Panc1 (cell line): Measurements from ENCODE around the gene C19orf33. TPM values are rescaled to one million over a fixed set of nuclear protein-coding genes. Genes with fewer than 3 reads are reported as not detected.

ENCODE experiments used
- ATAC-seq: fragments of 200-7000 bp; cut with Tn5 transposase; 2 replicates; pipeline ENCODE4 v1.9.1; 2020; ENCODE audit warnings: mild to moderate bottlenecking, moderate library complexity
- BruUV-seq: library from RNA; stranded (reverse); fragments of 400-500 nt; replicated peaks from 2 replicates; lab custom pipeline; 2021; lab: Mats Ljungman, UMichigan
- CTCF ChIA-PET: fragments of 300-600 bp; sonication (Branson Sonifier 250); formaldehyde crosslinking; loops from one replicate; lab custom pipeline; 2022; ENCODE audit warnings: antibody characterized with exemption; lab: Charles Lee
- POLR2A ChIA-PET: fragments of 300-600 bp; sonication (Branson Sonifier 250); formaldehyde crosslinking; loops from one replicate; lab custom pipeline; 2022; ENCODE audit warnings: antibody characterized with exemption; lab: Charles Lee
- DNase-seq: peaks from one replicate; pipeline ENCODE4 v3.0.0-alpha.2; 2010; ENCODE audit warnings: low read depth, low spot score
- H3K27ac ChIP-seq: 2 replicates; pipeline ENCODE4 v1.5.1; 2011; ENCODE audit warnings: mild to moderate bottlenecking, low read length, inconsistent platforms
- H3K27me3 ChIP-seq: fragments of 200-500 bp; sonication (Bioruptor generic); 2 replicates; pipeline ENCODE4 v1.6.0; 2014; ENCODE audit warnings: low read length, inconsistent platforms; ENCODE audit not compliant: control insufficient read depth, insufficient read depth
- H3K36me3 ChIP-seq: fragments of 200-500 bp; sonication (Bioruptor generic); 2 replicates; pipeline ENCODE4 v1.5.1; 2014; ENCODE audit warnings: inconsistent platforms, mild to moderate bottlenecking, low read length, moderate library complexity; ENCODE audit not compliant: control insufficient read depth, insufficient read depth
- H3K4me1 ChIP-seq: 2 replicates; pipeline ENCODE4 v1.5.1; 2011; ENCODE audit warnings: inconsistent platforms, mild to moderate bottlenecking, low read length, moderate library complexity; ENCODE audit not compliant: control insufficient read depth, insufficient read depth
- H3K4me3 ChIP-seq, 2 experiments: 2 replicates each; pipeline ENCODE4 v1.5.1; 2011 to 2012; ENCODE audit warnings: low read depth in 2 of 2, low read length in 2 of 2, mild to moderate bottlenecking in 2 of 2, inconsistent platforms in 1 of 2, moderate library complexity in 1 of 2
- H3K9me3 ChIP-seq: fragments of 200-500 bp; sonication (Bioruptor generic); 2 replicates; pipeline ENCODE4 v1.5.1; 2014; ENCODE audit warnings: low read depth, mild to moderate bottlenecking, inconsistent platforms, low read length, moderate library complexity; ENCODE audit not compliant: control insufficient read depth, insufficient read depth
- POLR2AphosphoS5 ChIP-seq: IDR thresholded peaks from 2 replicates; pipeline ENCODE4 v1.6.1; 2012; ENCODE audit warnings: mild to moderate bottlenecking, low read depth, low read length, moderate library complexity
- REST ChIP-seq, 2 experiments: IDR thresholded peaks; 2 replicates each; pipeline ENCODE4 v1.6.1; 2011 to 2012; ENCODE audit warnings: low read depth in 2 of 2, control low read depth in 1 of 2, low read length in 1 of 2, mild to moderate bottlenecking in 1 of 2, moderate library complexity in 1 of 2; ENCODE audit not compliant: insufficient read depth in 1 of 2
- SIN3A ChIP-seq: IDR thresholded peaks from 2 replicates; pipeline ENCODE4 v1.6.1; 2012; ENCODE audit warnings: low read depth, mild to moderate bottlenecking, low read length, moderate library complexity, borderline replicate concordance; ENCODE audit not compliant: insufficient read depth
- TCF7L2 ChIP-seq: IDR thresholded peaks from 2 replicates; pipeline ENCODE4 v1.6.1; 2011; ENCODE audit warnings: mild to moderate bottlenecking, low read depth, low read length, inconsistent platforms
- in situ Hi-C: cut with HindIII; loops from 2 replicates; pipeline ENCODE4 v1.10.0; 2016; ENCODE audit warnings: low sequenced_read_pairs, low pct_unique_long_range_greater_than_20kb
- intact Hi-C: fragments of 100-400 bp; cut with micrococcal nuclease; formaldehyde crosslinking; loops from one replicate; pipeline ENCODE4 v1.10.0; 2022; ENCODE audit not compliant: unreplicated experiment
- total RNA-seq: library from RNA; stranded (reverse); gene quantifications from one replicate; pipeline ENCODE4 v1.2.1, GENCODE V29; 2021; ENCODE audit not compliant: unreplicated experiment
- TF ChIP-seq, protein P1 (sequence below): fragments of 450-650 bp; IDR thresholded peaks from 2 replicates; pipeline ENCODE4 v1.5.1; 2017; ENCODE audit warnings: mild to moderate bottlenecking

Gene C19orf33
- total RNA-seq, 1 experiment from 2014 or later = 201 TPM

GRCh38 chr19:38329651-38330050 is 25.6 kb downstream of the C19orf33 start:
- ATAC-seq = no peak
- ChIA-PET CTCF (interaction anchor here (0.7 kb wide), 2 partner anchors 47 to 126 kb away, joined by 3 to 4 read pairs; no protein-coding TSS in a partner anchor), POLR2A (no interaction called here)
- H3K36me3 ChIP-seq = no peaks in the 10 kb centered on the region
- TF ChIP-seq POLR2AphosphoS5 (no peak), SIN3A (no peak), TCF7L2 (no peak), REST (IDR thresholded peaks at IDR 0.05; ENCODE audit: insufficient read depth in 1 of 2, low read depth in 2 of 2, low read length in 1 of 2) (no peak)
- TF ChIP-seq, protein P1, sequence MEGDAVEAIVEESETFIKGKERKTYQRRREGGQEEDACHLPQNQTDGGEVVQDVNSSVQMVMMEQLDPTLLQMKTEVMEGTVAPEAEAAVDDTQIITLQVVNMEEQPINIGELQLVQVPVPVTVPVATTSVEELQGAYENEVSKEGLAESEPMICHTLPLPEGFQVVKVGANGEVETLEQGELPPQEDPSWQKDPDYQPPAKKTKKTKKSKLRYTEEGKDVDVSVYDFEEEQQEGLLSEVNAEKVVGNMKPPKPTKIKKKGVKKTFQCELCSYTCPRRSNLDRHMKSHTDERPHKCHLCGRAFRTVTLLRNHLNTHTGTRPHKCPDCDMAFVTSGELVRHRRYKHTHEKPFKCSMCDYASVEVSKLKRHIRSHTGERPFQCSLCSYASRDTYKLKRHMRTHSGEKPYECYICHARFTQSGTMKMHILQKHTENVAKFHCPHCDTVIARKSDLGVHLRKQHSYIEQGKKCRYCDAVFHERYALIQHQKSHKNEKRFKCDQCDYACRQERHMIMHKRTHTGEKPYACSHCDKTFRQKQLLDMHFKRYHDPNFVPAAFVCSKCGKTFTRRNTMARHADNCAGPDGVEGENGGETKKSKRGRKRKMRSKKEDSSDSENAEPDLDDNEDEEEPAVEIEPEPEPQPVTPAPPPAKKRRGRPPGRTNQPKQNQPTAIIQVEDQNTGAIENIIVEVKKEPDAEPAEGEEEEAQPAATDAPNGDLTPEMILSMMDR = no peak
- intact Hi-C loops (no loop called here), in situ Hi-C loops (no loop called here)
- no peak overlapping the region for H3K27ac ChIP-seq
- H3K4me1 ChIP-seq = no peaks in the 10 kb centered on the region
- H3K4me3 ChIP-seq = no peak overlapping the region
- no peak for DNase-seq
- no peaks in the 10 kb centered on the region for H3K9me3 ChIP-seq
- no TSS peak for BruUV-seq
- H3K27me3 ChIP-seq = no peaks in the 10 kb centered on the region

DNA sequence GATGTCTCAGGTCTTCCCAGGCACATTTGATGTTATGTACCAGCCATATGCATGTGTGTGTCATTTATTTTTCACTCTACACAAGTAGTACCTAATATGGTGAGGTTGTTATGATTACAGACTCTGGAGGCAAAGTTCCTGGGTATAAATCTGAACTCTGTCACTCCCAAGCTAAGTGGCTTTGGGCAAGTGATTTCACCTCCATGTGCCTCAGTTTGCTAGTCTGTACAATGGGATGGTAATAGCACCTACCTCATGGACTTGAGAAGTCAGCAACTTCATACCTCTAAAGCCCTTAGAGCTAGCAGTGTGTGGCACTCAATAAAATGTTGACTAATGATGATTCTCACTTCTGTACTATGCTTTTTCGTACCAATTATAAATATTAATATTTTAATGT is 27.7 kb downstream of the C19orf33 start:
- POLR2A ChIA-PET = interaction anchor here (0.6 kb wide), 1 partner anchor 19 kb away, joined by 4 read pairs; no protein-coding TSS in a partner anchor
- in situ Hi-C loops = no loop called here

More for the DNA sequence above, 27.7 kb downstream of the C19orf33 start:
- no peak for ATAC-seq
- no TSS peak for BruUV-seq
- H3K36me3 ChIP-seq = no peaks in the 10 kb centered on the region
- DNase-seq = no peak
- no peak overlapping the region for H3K27ac ChIP-seq
- H3K9me3 ChIP-seq = no peaks in the 10 kb centered on the region
- H3K4me3 ChIP-seq = no peak overlapping the region
- no peak for TF ChIP-seq POLR2AphosphoS5
- no peak for TF ChIP-seq TCF7L2
- TF ChIP-seq, protein P1 = no peak
- no peak for TF ChIP-seq SIN3A
- no peak for TF ChIP-seq REST (IDR thresholded peaks at IDR 0.05; ENCODE audit: insufficient read depth in 1 of 2, low read depth in 2 of 2, low read length in 1 of 2)
- no peaks in the 10 kb centered on the region for H3K27me3 ChIP-seq
- H3K4me1 ChIP-seq = peaks cover 4% of the 10 kb centered on the region; the same call in 1 of the 2 replicates
- intact Hi-C loops = no loop called here
- CTCF ChIA-PET = no interaction called here
